Measurements from ENCODE around the gene PAOX.
"Not testable (repeated sequence)": the region's sequence is repeated elsewhere in the genome, so short reads cannot be mapped to it uniquely, and the experiment has no call there.

The PAOX gene

DNA sequence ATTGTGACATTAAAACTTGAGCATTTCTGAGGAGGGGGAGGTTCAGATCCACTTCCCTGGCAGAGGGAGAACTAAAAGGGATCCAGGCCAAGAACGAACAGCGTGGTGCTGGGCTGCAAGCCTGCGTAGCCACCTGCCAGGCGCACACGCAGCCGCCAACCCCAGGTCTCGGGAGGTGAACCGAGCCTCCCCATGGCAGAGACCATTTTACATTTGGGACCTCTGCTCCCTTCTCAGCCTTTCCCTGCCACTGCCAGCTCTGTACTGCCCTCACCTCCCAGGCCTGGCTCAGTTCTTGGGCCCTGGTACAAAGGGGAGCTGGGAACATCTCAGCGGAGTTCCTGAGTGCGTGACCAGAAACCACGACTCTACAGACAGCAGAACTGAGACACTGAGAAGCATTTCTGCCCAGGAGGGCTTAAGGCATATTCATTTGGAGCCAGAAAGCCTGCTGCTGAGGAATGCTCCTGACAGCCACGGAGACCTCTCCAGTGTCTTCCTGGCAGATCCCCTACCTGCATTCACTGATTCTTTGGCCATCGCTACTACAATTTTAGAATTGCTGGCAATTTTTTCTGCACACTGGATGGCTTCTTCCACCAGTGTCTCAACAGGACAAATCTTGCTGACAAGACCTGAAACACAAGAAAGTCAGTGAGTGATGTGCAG lies 13.5 kb upstream of the PAOX start:
- no peaks in the 10 kb centered on the region for H3K27me3 ChIP-seq (ENCODE audit: insufficient read depth, low read length)
- no peak overlapping the region for H3K4me3 ChIP-seq (ENCODE audit: low read depth, low read length)
- H3K36me3 ChIP-seq (ENCODE audit: insufficient read depth, low read length): no peaks in the 10 kb centered on the region; the same call in 1 of the 2 replicates
- H2AFZ ChIP-seq (ENCODE audit: low read length, unreplicated experiment): no peak overlapping the region
- no peak overlapping the region for H3K27ac ChIP-seq (ENCODE audit: low read depth, low read length)
- H3K79me2 ChIP-seq (ENCODE audit: control insufficient read depth, insufficient read depth, low read length, unreplicated experiment): no peaks in the 10 kb centered on the region
- no peaks in the 10 kb centered on the region for H3K4me1 ChIP-seq (ENCODE audit: control insufficient read depth, insufficient read depth, low read length, unreplicated experiment)

- Histone ChIP-seq H2AFZ (ENCODE audit: low read length, unreplicated experiment) (no peak overlapping the region), H3K36me3 (ENCODE audit: insufficient read depth, low read length) (no peaks in the 10 kb centered on the region; the same call in 1 of the 2 replicates), H3K27ac (ENCODE audit: low read depth, low read length) (no peak overlapping the region)
Observed at GRCh38 chr10:133366130-133366478, 13.0 kb upstream of the PAOX start.

GRCh38 chr10:133366751-133367150 lies 12.3 kb upstream of the PAOX start:
- H3K27me3 ChIP-seq (ENCODE audit: insufficient read depth, low read length): no peaks in the 10 kb centered on the region
- no peak overlapping the region for H2AFZ ChIP-seq (ENCODE audit: low read length, unreplicated experiment)
- H3K27ac ChIP-seq (ENCODE audit: low read depth, low read length): no peak overlapping the region
- H3K36me3 ChIP-seq (ENCODE audit: insufficient read depth, low read length): no peaks in the 10 kb centered on the region; the same call in 1 of the 2 replicates
- no peak overlapping the region for H3K4me3 ChIP-seq (ENCODE audit: low read depth, low read length)
- H3K4me1 ChIP-seq (ENCODE audit: control insufficient read depth, insufficient read depth, low read length, unreplicated experiment): no peaks in the 10 kb centered on the region
- no peaks in the 10 kb centered on the region for H3K79me2 ChIP-seq (ENCODE audit: control insufficient read depth, insufficient read depth, low read length, unreplicated experiment)

More at GRCh38 chr10:133366130-133366478, 13.0 kb upstream of the PAOX start:
- H3K4me1 ChIP-seq (ENCODE audit: control insufficient read depth, insufficient read depth, low read length, unreplicated experiment): no peaks in the 10 kb centered on the region
- H3K4me3 ChIP-seq (ENCODE audit: low read depth, low read length): no peak overlapping the region
- no peaks in the 10 kb centered on the region for H3K79me2 ChIP-seq (ENCODE audit: control insufficient read depth, insufficient read depth, low read length, unreplicated experiment)
- H3K27me3 ChIP-seq (ENCODE audit: insufficient read depth, low read length): no peaks in the 10 kb centered on the region

DNA sequence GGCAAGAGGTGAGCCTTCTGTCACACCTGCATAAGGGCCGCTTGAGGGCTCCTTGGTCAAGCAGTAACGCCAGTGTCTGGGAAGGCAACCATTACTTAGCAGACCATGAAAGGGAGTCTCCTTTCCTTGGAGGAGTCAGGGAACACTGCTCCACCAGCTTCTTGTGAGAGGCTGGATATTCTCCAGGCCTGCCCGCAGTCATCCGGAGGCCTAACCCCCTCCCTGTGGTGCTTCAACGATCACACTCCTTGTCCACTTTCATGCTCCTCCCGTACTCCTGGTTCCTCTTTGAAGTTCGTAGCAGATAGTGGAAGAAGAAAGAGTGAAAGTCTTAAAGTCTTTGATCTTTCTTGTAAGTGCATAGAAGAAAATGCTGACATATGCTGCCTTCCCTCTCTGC lies 11.6 kb upstream of the PAOX start:
- not testable (repeated sequence) for H3K4me1 ChIP-seq (ENCODE audit: control insufficient read depth, insufficient read depth, low read length, unreplicated experiment); H3K27me3 ChIP-seq (ENCODE audit: insufficient read depth, low read length); H3K36me3 ChIP-seq (ENCODE audit: insufficient read depth, low read length)

DNA sequence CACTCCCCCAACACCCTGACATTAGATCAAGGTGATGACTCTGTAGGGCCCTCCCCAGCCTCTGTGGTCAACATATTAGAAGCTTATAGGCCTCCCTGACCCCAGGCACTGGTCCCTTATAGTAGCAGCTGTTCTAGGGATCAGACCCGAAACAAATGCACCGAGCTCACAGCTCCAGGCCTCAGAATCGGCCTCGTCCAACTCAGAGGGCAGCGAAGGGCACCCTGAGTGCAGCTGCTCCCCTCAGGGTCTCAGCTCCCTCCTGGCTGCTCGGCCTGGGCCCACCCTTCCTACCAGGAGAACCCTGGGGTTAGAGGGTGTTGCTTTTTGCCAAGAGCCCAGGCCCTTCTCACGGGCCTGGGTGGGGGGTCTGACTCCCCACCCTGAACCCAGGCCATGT lies 10.9 kb upstream of the PAOX start:
- no peak overlapping the region for H3K4me3 ChIP-seq (ENCODE audit: low read depth, low read length)
- no peak overlapping the region for H2AFZ ChIP-seq (ENCODE audit: low read length, unreplicated experiment)
- no peaks in the 10 kb centered on the region; the same call in 1 of the 2 replicates for H3K36me3 ChIP-seq (ENCODE audit: insufficient read depth, low read length)
- no peak overlapping the region for H3K27ac ChIP-seq (ENCODE audit: low read depth, low read length)
- H3K4me1 ChIP-seq (ENCODE audit: control insufficient read depth, insufficient read depth, low read length, unreplicated experiment): no peaks in the 10 kb centered on the region
- H3K27me3 ChIP-seq (ENCODE audit: insufficient read depth, low read length): no peaks in the 10 kb centered on the region
- peaks cover 7% of the 10 kb centered on the region for H3K79me2 ChIP-seq (ENCODE audit: control insufficient read depth, insufficient read depth, low read length, unreplicated experiment)

More for the DNA sequence above, 11.6 kb upstream of the PAOX start:
- not testable (repeated sequence) for H2AFZ ChIP-seq (ENCODE audit: low read length, unreplicated experiment); H3K27ac ChIP-seq (ENCODE audit: low read depth, low read length); H3K4me3 ChIP-seq (ENCODE audit: low read depth, low read length); H3K79me2 ChIP-seq (ENCODE audit: control insufficient read depth, insufficient read depth, low read length, unreplicated experiment)

DNA sequence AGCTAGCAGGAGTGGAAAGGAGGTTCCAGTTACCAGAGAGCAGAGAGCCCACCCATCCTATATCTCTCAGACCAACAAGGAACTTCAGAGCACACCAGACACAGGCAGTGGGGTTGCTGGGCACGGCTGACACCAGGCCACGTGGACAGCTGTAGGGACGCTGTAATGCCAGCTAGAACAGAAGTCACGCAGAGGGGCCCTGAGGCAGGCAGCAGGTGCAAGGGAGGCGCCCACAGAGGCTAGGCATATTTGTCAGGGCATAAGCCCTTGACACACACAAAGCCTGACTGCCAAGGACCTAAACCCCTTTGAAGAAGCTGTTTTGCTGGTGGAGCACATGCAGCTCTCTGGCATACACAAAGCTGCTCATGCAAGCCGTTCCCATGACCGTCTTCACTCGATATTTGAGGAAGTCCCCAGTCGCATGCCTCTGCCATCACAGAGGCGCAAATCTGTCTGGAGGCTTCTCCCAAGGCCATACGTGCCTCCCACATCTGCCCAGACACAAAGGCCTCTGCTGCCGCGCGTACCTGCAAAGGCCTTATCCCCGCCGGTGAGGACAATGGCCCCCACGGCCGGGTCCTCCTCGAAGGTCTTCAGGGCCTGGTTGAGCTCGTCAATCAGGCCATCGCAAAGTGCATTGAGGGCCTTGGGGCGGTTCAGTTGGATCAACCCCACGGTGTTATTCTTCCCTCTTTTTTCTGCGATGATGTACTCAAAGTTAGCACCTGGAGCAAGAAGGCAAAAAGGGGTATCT lies 8.9 kb upstream of the PAOX start:
- Histone ChIP-seq H3K27ac (ENCODE audit: low read depth, low read length) (no peak overlapping the region), H3K27me3 (ENCODE audit: insufficient read depth, low read length) (no peaks in the 10 kb centered on the region), H3K36me3 (ENCODE audit: insufficient read depth, low read length) (no peaks in the 10 kb centered on the region; the same call in 1 of the 2 replicates), H3K4me1 (ENCODE audit: control insufficient read depth, insufficient read depth, low read length, unreplicated experiment) (peaks cover 4% of the 10 kb centered on the region), H2AFZ (ENCODE audit: low read length, unreplicated experiment) (no peak overlapping the region), H3K79me2 (ENCODE audit: control insufficient read depth, insufficient read depth, low read length, unreplicated experiment) (peaks cover 7% of the 10 kb centered on the region), H3K4me3 (ENCODE audit: low read depth, low read length) (no peak overlapping the region)

- H2AFZ ChIP-seq (ENCODE audit: low read length, unreplicated experiment): no peak overlapping the region
- peaks cover 7% of the 10 kb centered on the region for H3K79me2 ChIP-seq (ENCODE audit: control insufficient read depth, insufficient read depth, low read length, unreplicated experiment)
- H3K36me3 ChIP-seq (ENCODE audit: insufficient read depth, low read length): no peaks in the 10 kb centered on the region; the same call in 1 of the 2 replicates
- H3K27me3 ChIP-seq (ENCODE audit: insufficient read depth, low read length): no peaks in the 10 kb centered on the region
- peaks cover 4% of the 10 kb centered on the region for H3K4me1 ChIP-seq (ENCODE audit: control insufficient read depth, insufficient read depth, low read length, unreplicated experiment)
- no peak overlapping the region for H3K27ac ChIP-seq (ENCODE audit: low read depth, low read length)
- peak overlapping the region; percentile 86 for H3K4me3 ChIP-seq (ENCODE audit: low read depth, low read length)
Observed at GRCh38 chr10:133372507-133372906, 6.6 kb upstream of the PAOX start.

- H2AFZ ChIP-seq (ENCODE audit: low read length, unreplicated experiment): peak within 1 kb of the TSS; percentile 45
- H3K79me2 ChIP-seq (ENCODE audit: control insufficient read depth, insufficient read depth, low read length, unreplicated experiment): peaks cover 7% of the 10 kb centered on the region
- no peaks in the 10 kb centered on the region for H3K27me3 ChIP-seq (ENCODE audit: insufficient read depth, low read length)
- peak within 1 kb of the TSS; percentile 63; the same call in 1 of the 2 replicates for H3K27ac ChIP-seq (ENCODE audit: low read depth, low read length)
- H3K36me3 ChIP-seq (ENCODE audit: insufficient read depth, low read length): no peaks in the 10 kb centered on the region; the same call in 1 of the 2 replicates
- H3K4me3 ChIP-seq (ENCODE audit: low read depth, low read length): peak within 1 kb of the TSS; percentile 86
- H3K4me1 ChIP-seq (ENCODE audit: control insufficient read depth, insufficient read depth, low read length, unreplicated experiment): peaks cover 4% of the 10 kb centered on the region
Observed at GRCh38 chr10:133373174-133374090, 5.6 kb upstream of the PAOX start, which contains the start of gene ECHS1. Gene ECHS1 (minus strand): TSS chr10:133373354. CDS start chr10:133373333, 21 bp downstream.

- Histone ChIP-seq H3K4me1 (ENCODE audit: control insufficient read depth, insufficient read depth, low read length, unreplicated experiment) (peaks cover 4% of the 10 kb centered on the region), H3K27ac (ENCODE audit: low read depth, low read length) (no peak overlapping the region), H3K27me3 (ENCODE audit: insufficient read depth, low read length) (no peaks in the 10 kb centered on the region), H3K79me2 (ENCODE audit: control insufficient read depth, insufficient read depth, low read length, unreplicated experiment) (peaks cover 7% of the 10 kb centered on the region), H2AFZ (ENCODE audit: low read length, unreplicated experiment) (no peak overlapping the region), H3K36me3 (ENCODE audit: insufficient read depth, low read length) (no peaks in the 10 kb centered on the region), H3K4me3 (ENCODE audit: low read depth, low read length) (no peak overlapping the region)
Observed at GRCh38 chr10:133375357-133376115, 3.5 kb upstream of the PAOX start.

DNA sequence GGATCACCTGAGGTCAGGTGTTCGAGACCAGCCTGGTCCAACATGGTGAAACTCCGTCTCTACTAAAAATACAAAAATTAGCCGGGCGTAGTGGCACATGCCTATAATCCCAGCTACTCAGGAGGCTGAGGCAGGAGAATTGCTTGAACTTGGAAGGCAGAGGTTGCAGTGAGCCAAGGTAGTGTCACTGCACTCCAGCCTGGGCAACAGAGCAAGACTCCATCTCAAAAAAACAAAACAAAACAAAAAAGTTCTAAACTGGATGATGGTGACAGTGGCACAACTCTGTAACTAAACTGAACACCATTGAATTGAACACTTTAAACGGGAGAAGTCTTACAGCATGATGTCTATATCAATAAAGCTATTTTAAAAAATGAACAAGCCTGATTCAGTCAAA lies 2.9 kb upstream of the PAOX start:
- H3K4me3 ChIP-seq (ENCODE audit: low read depth, low read length); H3K27ac ChIP-seq (ENCODE audit: low read depth, low read length); H2AFZ ChIP-seq (ENCODE audit: low read length, unreplicated experiment); H3K4me1 ChIP-seq (ENCODE audit: control insufficient read depth, insufficient read depth, low read length, unreplicated experiment); H3K27me3 ChIP-seq (ENCODE audit: insufficient read depth, low read length); H3K36me3 ChIP-seq (ENCODE audit: insufficient read depth, low read length); H3K79me2 ChIP-seq (ENCODE audit: control insufficient read depth, insufficient read depth, low read length, unreplicated experiment): not testable (repeated sequence)

Data from ACC112 (cell line).